NCI-H748 (cell line): ENCODE data around the gene PABPN1L.

Experiments used
- DNase-seq: peaks from one replicate; lab custom pipeline; 2025; ENCODE audit not compliant: unreplicated experiment; lab: John Stamatoyannopoulos, UW

PABPN1L gene

DNA sequence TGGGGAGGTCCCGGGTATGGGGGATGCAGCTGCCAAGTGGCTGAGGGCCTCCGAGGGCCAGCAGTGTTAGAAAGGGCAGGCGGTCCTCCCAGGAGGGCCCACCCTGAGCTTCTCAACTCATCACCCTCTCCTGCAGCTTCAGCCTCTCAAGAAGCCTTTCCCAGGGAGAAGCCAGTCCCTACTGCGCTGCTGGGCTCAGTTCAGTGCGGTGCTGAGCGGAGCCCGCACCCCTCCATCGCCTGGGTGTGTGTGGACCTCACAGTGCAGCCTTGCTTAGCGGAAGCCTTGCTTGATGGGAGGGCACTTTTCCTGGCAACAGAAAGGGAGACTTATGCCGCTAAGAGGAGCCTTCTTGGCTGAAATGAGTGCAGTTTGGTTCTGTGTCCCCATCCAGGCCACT, 51.2 kb downstream of the PABPN1L start:
- no peak for DNase-seq

DNA sequence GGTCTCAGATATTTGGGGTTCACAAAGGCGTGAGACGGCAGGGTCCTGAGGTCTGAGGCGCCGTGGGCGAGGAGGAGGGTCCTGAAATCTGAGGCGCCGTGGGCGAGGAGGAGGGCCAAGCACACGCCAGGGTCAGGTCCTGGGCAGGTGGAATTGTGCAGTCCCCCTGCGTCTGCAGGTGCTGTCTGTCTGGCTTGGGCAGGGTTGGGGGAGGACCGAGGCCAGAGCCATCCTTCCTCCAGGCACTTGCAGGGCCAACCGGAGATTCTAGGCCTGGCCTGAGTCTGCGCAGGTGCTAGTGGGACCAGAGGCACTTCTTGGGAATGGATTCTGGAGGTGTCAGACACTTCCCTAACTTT, 52.3 kb downstream of the PABPN1L start:
- DNase-seq = no peak
